SJCRH30 (cell line): Measurements from ENCODE around the gene CFL1. TPM values are rescaled to one million over a fixed set of nuclear protein-coding genes. Genes with fewer than 3 reads are reported as not detected.
"Not testable (repeated sequence)": the region's sequence is repeated elsewhere in the genome, so short reads cannot be mapped to it uniquely, and the experiment has no call there.

Experiments
- DNase-seq, 2 experiments: peaks; one replicate each; pipeline ENCODE4 v3.0.0-alpha.2; 2015 to 2020
- H3K27ac ChIP-seq: fragments of 250-450 bp; sonication (Bioruptor Pico); 2 replicates; pipeline ENCODE4 v1.5.1; 2020; ENCODE audit warnings: mild to moderate bottlenecking, moderate library complexity
- H3K27me3 ChIP-seq: fragments of 250-450 bp; sonication (Bioruptor Pico); 2 replicates; pipeline ENCODE4 v1.5.1; 2020; ENCODE audit warnings: mild to moderate bottlenecking, moderate library complexity
- H3K36me3 ChIP-seq: fragments of 250-450 bp; sonication (Bioruptor Pico); 2 replicates; pipeline ENCODE4 v1.5.1; 2020; ENCODE audit warnings: mild to moderate bottlenecking, moderate library complexity
- H3K4me1 ChIP-seq: fragments of 250-450 bp; sonication (Bioruptor Pico); 2 replicates; pipeline ENCODE4 v1.5.1; 2020; ENCODE audit warnings: mild to moderate bottlenecking, moderate library complexity
- H3K4me3 ChIP-seq: fragments of 250-450 bp; sonication (Bioruptor Pico); 2 replicates; pipeline ENCODE4 v1.5.1; 2020; ENCODE audit warnings: mild to moderate bottlenecking, moderate library complexity
- H3K9me3 ChIP-seq: fragments of 250-450 bp; sonication (Bioruptor Pico); replicated peaks from 2 replicates; pipeline ENCODE4 v1.5.1; 2020; ENCODE audit warnings: mild to moderate bottlenecking, moderate library complexity
- total RNA-seq: library from RNA; depleted of rRNA; stranded (reverse); fragments of >200 nt; shearing (Covaris generic); gene quantifications from 2 replicates; pipeline ENCODE4 v1.2.3, GENCODE V29; 2014

Gene CFL1
- total RNA-seq, 1 experiment from 2014 or later: 743 TPM

- no peak for DNase-seq
- peaks cover 32% of the 10 kb centered on the region for H3K36me3 ChIP-seq
These were observed 7.5 kb downstream of the CFL1 start for GRCh38 chr11:65850217-65851082.

GRCh38 chr11:65849771-65850216 is 8.2 kb downstream of the CFL1 start:
- no peaks in the 10 kb centered on the region for H3K4me1 ChIP-seq
- H3K27me3 ChIP-seq: no peaks in the 10 kb centered on the region
- peaks cover 27% of the 10 kb centered on the region for H3K36me3 ChIP-seq
- no peaks in the 10 kb centered on the region for H3K9me3 ChIP-seq
- no peak overlapping the region for H3K4me3 ChIP-seq
- DNase-seq: no peak
- H3K27ac ChIP-seq: no peak overlapping the region

More at GRCh38 chr11:65850217-65851082, 7.5 kb downstream of the CFL1 start:
- Histone ChIP-seq H3K9me3 (no peaks in the 10 kb centered on the region), H3K4me3 (no peak overlapping the region), H3K27ac (no peak overlapping the region), H3K4me1 (no peaks in the 10 kb centered on the region), H3K27me3 (no peaks in the 10 kb centered on the region)

- Histone ChIP-seq H3K9me3 (no peaks in the 10 kb centered on the region), H3K36me3 (peaks cover 22% of the 10 kb centered on the region), H3K27me3 (no peaks in the 10 kb centered on the region), H3K4me1 (no peaks in the 10 kb centered on the region), H3K4me3 (no peak overlapping the region), H3K27ac (no peak overlapping the region)
- no peak for DNase-seq
These were observed 8.6 kb downstream of the CFL1 start for GRCh38 chr11:65849366-65849765.

- not testable (repeated sequence) for H3K27ac ChIP-seq, DNase-seq, H3K27me3 ChIP-seq, H3K9me3 ChIP-seq, H3K4me1 ChIP-seq, H3K4me3 ChIP-seq
- H3K36me3 ChIP-seq: peaks cover 16% of the 10 kb centered on the region
These were observed 9.3 kb downstream of the CFL1 start for GRCh38 chr11:65848693-65849092.

GRCh38 chr11:65847746-65848145 is 10.2 kb downstream of the CFL1 start:
- Histone ChIP-seq H3K4me3 (no peak overlapping the region), H3K9me3 (no peaks in the 10 kb centered on the region), H3K27ac (no peak overlapping the region), H3K4me1 (no peaks in the 10 kb centered on the region), H3K27me3 (no peaks in the 10 kb centered on the region), H3K36me3 (peaks cover 6% of the 10 kb centered on the region)
- DNase-seq: no peak

- no peaks in the 10 kb centered on the region for H3K9me3 ChIP-seq
- no peak for DNase-seq
- no peaks in the 10 kb centered on the region for H3K36me3 ChIP-seq
- H3K27me3 ChIP-seq: no peaks in the 10 kb centered on the region
- H3K4me1 ChIP-seq: no peaks in the 10 kb centered on the region
- H3K27ac ChIP-seq: no peak overlapping the region
- no peak overlapping the region for H3K4me3 ChIP-seq
These were observed 13.6 kb downstream of the CFL1 start for GRCh38 chr11:65844231-65844872.

- Histone ChIP-seq H3K4me1 (no peaks in the 10 kb centered on the region), H3K4me3 (no peak overlapping the region), H3K27me3 (no peaks in the 10 kb centered on the region), H3K9me3 (no peaks in the 10 kb centered on the region), H3K36me3 (no peaks in the 10 kb centered on the region), H3K27ac (no peak overlapping the region)
- no peak for DNase-seq
These were observed 14.2 kb downstream of the CFL1 start for GRCh38 chr11:65843811-65844210.

GRCh38 chr11:65842144-65842543 is 15.8 kb downstream of the CFL1 start:
- Histone ChIP-seq H3K9me3 (no peaks in the 10 kb centered on the region; the same call in 1 of the 2 replicates), H3K4me3 (no peak overlapping the region), H3K27ac (no peak overlapping the region), H3K27me3 (no peaks in the 10 kb centered on the region), H3K4me1 (no peaks in the 10 kb centered on the region), H3K36me3 (no peaks in the 10 kb centered on the region)
- no peak for DNase-seq

GRCh38 chr11:65834202-65834601 is 23.8 kb downstream of the CFL1 start:
- H3K9me3 ChIP-seq: no peaks in the 10 kb centered on the region; the same call in 1 of the 2 replicates
- H3K36me3 ChIP-seq: no peaks in the 10 kb centered on the region
- no peak for DNase-seq
- no peaks in the 10 kb centered on the region for H3K4me1 ChIP-seq
- H3K27me3 ChIP-seq: no peaks in the 10 kb centered on the region; the same call in 1 of the 2 replicates
- H3K4me3 ChIP-seq: no peak overlapping the region
- no peak overlapping the region for H3K27ac ChIP-seq

- Histone ChIP-seq H3K27ac (no peak within 1 kb of the TSS), H3K27me3 (no peaks in the 10 kb centered on the region; the same call in 1 of the 2 replicates), H3K9me3 (no peaks in the 10 kb centered on the region; the same call in 1 of the 2 replicates), H3K4me3 (no peak within 1 kb of the TSS), H3K4me1 (no peaks in the 10 kb centered on the region), H3K36me3 (no peaks in the 10 kb centered on the region)
- DNase-seq: no peak
These were observed 24.5 kb downstream of the CFL1 start, which contains the start of gene SNX32 for GRCh38 chr11:65833297-65834030. SNX32 (plus strand) TSS chr11:65833963; CDS start chr11:65834066, 103 bp downstream.

- not testable (repeated sequence) for H3K9me3 ChIP-seq, H3K4me3 ChIP-seq, H3K27ac ChIP-seq, DNase-seq, H3K36me3 ChIP-seq, H3K4me1 ChIP-seq, H3K27me3 ChIP-seq
These were observed 25.7 kb downstream of the CFL1 start for GRCh38 chr11:65832231-65832630.

GRCh38 chr11:65829459-65829858 is 28.5 kb downstream of the CFL1 start:
- Histone ChIP-seq H3K4me1 (no peaks in the 10 kb centered on the region), H3K27ac (no peak overlapping the region), H3K36me3 (no peaks in the 10 kb centered on the region), H3K9me3 (no peaks in the 10 kb centered on the region), H3K27me3 (no peaks in the 10 kb centered on the region; the same call in 1 of the 2 replicates), H3K4me3 (no peak overlapping the region)
- no peak for DNase-seq

- no peaks in the 10 kb centered on the region for H3K9me3 ChIP-seq
- H3K36me3 ChIP-seq: no peaks in the 10 kb centered on the region
- no peak for DNase-seq
These were observed 30.8 kb downstream of the CFL1 start for GRCh38 chr11:65826984-65827735.

More at GRCh38 chr11:65826984-65827735, 30.8 kb downstream of the CFL1 start:
- H3K27me3 ChIP-seq: peaks cover 7% of the 10 kb centered on the region
- H3K27ac ChIP-seq: no peak overlapping the region
- no peaks in the 10 kb centered on the region for H3K4me1 ChIP-seq
- H3K4me3 ChIP-seq: no peak overlapping the region
